ENCODE results near the gene TEX29.

TEX29 gene

DNA sequence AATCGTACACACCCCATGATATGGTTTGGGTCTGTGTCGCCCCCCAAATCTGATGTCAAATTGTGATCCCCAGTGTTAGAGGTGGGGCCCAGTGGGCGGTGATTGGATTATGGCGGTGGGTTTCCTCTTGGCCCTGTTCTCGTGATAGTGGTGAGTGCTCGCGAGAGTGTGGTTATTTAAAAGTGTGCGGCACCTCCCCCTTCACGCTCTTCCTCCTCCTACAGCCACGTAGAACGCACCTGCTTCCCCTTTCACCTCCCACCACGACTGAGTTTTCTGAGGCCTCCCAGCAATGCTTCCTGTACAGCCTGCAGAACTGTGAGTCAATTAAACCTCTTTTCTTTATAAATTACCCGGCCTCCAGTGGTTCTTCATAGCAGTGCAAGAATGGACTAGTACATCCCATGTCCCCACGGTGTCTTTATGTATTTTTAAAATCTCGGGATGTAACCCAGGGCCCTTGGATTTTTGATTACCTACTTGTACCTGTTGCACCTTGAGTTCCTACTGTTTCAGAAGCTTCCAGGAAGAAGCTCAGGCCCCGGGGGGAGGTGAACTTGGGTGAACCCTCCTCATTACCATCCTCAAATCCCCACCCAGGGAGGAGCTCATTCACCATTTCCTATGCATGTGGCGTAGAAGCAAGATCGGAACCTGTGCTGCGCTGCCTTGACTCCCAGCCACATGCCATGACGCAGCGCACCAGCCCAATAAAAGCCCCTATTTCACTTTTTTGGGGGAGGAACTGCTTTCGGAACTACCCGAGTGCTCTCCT, 52.4 kb downstream of the TEX29 start:
- no peak for DNase-seq

DNA sequence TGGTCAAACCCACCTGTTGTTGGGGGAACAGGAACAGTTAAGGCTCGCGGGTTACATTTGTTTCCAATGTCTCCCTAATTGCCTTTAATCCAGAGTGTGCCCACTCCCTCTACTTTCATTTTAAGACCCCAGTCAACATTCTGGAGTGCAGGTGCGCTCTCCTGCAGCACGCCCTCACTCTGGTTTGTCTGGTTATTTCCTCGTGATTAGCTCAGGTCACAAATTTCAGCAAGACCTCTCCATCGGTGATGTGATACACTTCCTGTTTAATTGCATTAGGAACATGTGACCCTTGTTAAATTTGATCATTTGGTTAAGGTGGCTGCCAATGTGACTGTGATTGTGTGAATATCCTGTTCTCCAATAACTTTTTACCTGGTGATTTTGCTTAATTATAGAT, 53.0 kb downstream of the TEX29 start:
- DNase-seq = no peak

DNA sequence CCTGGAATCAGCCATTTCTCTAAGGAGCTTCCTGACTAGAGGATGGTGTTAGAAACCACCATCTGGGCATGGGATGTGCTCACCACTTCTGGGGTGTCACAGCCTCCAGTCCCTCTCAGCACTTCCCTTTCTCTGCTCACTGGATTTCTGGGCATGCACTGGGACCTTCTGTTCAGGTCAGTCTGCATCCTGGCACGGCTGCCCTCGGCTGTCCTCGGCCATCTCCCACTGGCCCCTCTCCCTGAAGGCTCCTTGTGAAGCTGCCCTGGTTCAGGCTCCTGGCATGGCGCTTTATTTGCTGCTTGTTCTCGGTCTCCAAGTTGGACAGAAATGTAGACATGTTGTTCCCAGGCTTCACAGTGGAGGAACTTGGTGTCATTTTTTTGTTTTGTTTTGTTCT, 60.0 kb downstream of the TEX29 start:
- no peak for DNase-seq

DNA sequence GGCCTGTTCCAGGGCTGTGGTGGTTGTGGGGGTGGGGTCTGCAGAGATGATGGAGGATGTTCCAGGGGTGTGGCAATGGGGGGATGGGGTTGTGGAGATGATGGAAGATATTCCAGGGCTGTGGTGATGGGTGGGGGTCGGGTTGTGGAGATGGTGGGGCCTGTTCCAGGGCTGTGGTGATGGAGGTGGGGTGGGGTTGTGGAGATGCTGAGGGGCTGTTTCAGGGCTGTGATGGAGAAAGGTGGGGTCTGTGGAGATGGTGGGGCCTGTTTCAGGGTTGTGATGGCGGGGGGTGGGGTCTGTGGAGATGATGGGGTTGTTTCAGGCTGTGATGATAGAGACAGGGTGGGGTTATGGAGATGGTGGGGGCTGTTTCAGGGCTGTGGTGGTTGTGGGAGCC, 62.0 kb downstream of the TEX29 start:
- no peak for DNase-seq

DNA sequence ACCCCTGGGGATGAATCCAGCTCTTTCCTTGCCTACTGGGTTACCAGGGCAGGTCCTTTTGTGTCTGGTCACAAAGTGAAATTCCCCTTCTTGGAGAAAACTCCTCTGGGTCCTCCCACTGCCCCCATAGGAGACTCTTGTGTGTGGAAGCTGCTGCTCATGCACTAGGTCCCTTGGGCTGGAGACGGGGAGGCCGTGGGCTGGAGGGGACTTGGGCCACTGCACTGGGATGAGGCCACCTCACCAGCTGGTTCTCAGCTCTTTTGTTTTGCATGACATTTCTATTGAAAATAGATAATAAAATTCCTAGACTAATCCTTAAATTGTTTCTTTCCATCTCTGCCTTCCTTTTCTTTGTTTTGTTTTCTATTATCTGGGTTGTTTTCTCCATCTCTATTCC, 62.4 kb downstream of the TEX29 start:
- no peak for DNase-seq

DNA sequence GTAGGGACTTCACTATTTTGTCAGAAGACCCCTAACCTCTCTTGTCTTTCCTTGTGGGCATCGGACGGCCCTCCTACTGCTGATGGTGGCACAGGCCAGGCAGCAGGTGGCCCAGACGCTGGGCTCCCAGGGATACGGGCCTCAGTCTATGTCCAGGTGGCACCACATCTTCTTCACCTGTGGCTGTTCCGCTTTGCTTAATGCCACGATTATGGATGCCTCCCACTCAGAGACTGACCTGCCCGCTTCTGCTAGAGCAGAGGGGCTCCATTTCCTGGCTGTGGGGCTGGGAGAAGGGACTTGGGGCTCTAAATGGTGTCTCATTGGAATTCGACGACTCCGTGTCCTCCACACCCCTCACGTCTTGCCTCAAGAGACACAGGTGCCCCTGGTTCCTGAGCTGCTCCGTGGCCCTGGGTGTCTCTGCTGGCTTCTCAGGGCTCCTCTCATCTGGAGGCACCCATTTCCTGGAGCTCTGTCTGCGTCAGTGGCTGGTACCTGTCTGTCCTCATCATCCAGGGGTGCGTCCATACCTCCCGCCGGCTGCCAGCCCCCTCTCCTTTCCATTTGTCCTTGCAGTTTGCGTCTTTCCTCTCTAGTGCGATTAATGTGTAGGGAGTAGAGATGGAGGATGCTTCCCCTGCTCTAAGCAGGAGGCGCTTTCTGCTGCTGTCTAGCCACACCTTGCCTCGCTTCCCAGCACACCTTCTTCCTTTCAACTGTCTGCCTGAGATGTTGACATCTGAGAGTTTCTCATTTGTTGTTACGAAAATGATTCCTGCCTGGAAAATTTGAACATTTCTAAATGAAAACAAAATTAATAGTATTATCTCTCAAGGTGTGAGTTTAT, 63.4 kb downstream of the TEX29 start:
- DNase-seq = no peak

DNA sequence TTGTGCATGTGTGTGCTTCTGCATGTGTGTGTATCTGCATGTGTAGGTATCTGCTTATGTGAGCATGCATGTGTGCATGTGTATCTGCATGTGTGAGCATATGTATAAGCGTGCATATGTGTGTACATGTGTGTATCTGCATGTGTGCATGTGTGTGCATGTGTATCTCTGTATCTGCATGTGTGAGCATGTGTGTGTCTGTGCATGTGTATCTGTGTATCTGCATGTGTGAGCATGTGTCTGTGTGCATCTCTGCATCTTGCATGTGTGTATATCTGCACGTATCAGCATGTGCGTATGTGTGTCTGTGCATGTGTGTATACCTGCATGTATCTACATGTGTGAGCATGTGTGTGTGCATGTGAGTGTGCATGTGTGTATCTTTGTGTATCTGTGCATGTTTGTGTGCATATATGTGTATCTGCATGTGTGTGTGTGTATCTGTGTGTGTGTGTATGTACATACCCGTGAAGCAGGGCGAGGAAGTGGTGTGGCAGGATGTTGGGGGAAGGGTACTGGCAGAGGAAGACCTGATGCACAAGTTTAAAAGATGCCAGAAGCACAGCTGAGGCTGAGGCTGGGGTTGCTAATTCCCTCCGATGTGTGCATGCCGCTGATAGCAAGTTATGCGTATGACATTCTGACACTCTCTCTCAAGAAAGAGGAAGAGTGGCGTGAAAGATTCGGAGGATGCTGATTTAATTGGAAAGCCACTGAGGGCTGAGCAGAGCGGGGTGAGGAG, 64.2 kb downstream of the TEX29 start:
- DNase-seq = no peak

DNA sequence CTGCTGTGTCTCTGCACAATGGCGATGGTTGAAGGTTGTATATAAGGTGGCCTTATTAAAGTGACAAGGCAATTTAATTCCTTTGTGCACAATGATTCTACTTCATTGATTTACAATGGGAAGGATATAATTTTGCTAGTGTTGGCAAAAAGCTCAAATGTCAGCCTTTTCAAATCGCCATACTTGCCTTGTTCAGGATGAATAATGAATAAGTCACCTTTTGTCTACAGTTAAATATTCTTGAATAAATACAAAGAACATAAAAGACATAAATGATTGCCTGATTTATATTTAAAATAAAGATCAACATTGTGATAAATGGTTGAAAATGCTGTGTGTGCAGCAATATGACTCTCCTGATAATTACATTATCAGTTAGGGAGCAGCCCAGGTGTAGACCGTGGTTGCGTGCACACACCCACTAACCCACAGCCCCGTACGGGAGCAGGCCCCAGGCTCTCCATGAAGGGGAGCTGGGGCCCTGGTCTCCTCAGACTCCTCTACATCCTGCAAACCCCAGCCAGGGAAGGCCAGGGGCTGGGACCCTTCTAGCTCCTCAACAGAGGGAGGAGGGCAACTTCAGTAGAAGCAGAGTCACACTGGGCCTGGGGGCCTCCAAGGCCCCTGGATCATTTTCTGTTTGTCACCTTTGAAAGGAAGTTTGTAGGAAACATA, 64.9 kb downstream of the TEX29 start:
- no peak for DNase-seq

DNA sequence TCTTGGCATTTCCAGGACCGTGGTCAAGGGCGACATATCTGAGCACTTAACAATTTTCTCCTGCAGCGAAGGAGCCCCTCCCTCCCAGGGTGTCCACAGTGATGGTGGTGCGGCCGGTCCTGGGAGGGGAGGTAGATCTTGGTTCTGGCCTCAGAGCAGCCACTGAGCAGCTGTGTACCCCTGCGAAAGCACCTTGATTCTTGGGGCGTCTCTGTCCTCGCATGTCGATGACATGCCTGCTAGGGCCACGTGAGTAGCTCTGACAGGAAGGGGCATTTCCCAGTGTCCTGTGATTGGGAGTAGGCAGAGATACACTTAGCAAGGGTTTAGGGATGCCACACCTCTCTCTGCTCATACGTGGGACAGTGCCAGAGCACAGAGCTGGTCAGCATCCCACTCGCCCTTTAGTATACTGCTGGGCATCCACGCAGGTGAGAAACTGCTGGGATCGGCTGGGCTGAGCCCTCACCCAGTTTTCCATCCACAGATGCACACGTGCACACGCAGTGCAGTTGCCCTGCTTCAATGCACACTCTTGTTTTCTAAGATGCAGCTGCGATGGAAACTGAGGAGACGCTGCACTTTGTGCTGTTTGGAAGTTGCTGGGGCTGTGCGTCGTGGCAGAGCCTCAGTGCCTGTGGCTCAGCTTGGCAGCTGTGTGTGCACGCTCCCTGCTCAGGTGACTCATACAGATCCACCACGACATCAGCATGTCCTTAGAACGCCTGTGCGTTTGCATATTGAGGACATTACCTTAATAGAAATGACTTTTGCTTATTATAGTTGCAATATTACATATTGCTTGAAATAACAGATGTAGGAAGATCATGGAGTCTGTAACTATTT, 66.8 kb downstream of the TEX29 start:
- no peak for DNase-seq

DNA sequence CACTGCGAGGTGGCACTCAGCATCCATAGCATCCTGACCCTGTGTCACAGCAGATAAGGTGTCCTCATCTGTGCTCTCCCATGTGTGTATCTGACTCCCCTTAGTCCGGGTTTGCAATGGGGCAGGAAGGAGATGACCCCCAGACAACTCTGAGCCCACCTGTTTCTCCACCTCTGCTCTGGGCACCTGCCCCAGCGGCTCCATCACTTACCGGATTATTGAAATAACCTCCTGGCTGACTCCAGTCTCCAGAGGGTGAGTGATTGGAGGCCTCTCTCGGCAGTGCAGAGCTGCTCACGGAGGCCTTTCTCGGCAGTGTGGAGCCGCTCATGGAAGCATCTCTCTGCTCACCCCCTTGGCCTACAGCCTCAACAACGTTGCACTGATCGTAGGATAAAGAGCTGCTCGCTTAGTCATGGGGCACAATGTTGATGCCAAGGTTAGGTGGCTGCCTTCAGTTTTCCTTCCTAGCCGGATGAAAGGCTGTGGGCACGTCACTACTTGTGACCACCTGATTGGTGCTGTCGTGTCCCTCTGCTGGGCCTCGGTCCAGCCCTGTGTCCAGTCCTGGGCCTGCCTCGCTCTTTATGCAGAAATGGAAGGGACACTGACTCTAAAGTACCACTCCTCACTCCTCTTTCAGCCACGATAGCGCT, 67.6 kb downstream of the TEX29 start:
- DNase-seq = no peak

DNA sequence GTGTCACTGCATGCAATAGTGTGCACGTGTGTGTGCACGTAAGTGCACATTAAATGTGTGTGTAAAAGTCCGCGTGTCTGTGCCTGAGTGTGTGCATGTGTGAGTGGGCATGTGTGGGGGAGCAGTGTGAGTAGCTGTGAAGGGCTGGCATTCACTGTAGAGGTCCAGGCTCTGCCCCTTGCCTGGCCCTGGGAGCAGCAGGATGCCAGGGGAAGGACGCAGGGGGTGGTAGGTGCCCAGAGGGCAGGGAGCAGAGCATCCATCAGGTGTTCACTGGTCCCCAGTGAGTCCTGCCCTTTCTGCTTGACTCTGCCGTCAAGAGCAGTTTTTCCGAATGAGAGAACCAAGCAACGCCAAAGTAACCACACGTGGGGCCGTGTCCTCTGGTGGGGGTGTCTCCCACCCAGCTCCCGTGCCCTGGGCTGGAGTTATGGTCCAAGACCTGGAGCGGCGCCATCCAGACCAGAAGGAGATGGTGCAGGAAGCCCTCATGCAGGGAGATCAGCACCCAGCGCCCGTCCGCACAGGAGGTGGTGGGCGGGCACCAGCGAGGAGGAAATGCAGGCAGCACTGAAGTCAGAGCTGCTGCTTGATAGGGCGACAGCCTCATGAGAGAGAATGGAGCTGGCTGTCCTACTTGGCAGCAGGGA, 68.5 kb downstream of the TEX29 start:
- DNase-seq = no peak

DNA sequence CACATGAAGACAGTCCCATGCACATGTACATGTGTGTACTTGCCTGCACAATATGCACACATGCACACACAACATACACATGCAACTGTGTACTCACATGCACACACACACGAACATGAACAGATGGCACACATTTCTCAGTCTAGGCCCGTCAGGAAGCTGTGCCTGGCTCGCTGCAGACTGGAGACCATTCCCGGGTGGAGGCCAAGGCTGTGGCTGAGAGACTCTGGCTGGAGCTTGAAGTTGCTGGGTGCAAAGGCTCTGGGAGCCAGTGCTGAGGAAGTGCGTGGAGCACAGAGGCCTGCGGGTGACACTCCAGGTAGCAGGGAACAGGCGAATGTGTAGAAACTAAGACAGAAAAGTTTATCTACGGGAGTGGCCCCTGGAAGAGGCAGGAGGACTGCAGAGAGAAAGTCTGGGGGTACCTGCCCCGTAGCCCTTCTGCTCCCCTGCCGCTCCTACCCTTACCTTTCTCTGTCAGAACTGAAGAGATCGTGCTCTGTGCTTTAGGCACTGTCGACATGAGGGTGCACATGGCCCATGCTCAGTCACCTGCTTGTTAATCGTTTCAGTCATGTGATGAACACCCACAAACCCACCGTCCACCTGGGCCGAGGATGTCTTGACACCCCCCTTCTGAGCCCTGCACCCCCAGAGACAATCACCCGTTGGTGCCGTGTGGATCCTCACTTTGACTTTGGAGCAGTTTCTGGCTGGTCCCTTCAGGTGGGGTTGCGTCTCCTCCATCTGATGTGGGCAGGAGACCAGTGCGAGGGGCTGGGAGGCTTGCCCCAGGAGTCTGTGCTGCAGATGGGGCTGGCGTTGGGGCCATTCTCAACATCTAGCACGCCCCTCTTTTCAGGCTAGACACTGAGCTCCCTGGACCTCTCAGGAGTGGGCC, 69.4 kb downstream of the TEX29 start:
- no peak for DNase-seq

DNA sequence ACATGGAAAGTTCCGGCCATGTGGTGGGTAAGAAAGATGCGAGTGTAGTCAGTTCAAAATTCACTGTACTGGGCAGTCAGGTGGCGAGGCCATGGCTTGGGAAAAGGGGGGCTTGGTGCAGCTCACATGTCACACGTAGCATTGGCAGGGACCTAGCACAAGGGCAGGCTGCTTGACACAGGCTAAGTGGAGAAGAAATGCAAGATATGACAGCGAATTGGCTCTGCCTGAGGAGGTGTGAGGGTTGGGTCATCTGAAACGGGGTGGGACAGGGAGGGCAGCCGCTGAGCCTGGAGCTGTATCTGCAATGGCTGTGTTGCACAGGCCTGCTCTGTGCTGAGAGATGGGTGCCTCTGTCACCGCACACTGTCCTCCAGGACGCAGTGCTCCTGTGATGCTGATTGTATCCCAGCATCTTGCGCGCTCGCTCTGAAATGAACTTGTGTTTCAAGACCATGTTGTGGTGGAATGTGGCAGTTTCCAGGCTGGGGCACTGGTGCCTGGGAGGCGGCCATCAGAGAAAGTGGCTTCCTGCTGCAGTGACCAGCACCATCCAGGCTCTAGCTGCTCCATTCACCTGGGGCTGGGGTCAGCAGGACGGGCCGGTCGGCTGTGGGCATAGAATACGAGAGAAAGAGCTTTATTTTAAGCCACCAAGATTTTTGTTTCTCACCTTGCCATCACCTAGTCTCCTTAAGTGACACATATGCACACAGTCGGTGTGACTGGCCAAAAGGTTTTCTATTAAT, 70.3 kb downstream of the TEX29 start:
- no peak for DNase-seq

DNA sequence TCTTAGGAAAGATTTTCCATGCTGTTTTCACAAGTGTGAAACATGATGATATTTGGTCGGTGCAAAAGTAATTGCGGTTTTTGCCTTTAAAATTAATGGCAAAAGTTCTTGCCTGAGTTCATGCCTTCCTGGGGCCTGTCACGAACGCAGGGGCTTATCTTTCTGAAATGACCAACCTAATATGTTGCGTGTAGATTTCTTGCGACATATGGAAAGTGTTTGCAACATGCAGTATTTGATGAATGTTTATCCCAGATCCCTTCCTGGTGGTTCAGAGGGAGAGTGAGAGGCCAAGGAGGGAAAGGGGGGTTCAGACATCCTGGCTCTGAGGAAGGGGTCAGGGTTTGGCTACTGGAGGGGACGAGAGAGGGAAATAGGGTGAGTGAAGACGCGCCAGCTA, 72.0 kb downstream of the TEX29 start:
- no peak for DNase-seq

DNA sequence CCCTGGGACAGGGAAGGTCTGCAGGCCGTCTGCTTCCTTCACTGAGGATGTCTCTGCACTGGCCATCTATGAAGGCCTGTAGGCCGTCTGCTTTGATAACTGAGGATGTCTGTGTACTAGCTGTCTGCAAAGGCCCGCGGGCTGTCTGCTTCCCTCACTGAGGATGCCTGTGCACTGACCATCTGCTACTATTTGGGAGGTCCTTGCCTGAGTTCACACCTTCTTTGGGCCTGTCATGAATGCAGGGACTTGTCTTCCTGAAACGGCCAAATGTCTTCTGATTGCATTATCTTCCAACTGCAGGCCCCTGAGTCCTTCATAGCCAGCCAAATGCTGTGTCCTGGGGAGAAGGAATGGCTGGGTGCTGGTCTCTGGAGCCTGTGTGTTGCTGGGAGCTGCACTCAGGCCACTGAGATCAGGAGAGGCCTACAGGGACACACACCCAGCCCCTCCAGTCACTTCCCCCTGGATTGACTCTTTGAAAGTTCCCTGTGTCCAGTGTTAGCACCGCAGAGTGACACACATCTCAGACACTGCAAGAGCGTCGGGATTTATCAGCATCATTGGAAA, 72.9 kb downstream of the TEX29 start:
- DNase-seq = no peak

Measured in T-helper 9 cell (primary cell).